IgD-negative memory B cell (primary cell): ENCODE data around the gene ASTN2. TPM values are rescaled to one million over a fixed set of nuclear protein-coding genes. Genes with fewer than 3 reads are reported as not detected.

Experiments used
- H3K27ac Mint-ChIP-seq, 3 donors: one replicate each; pipeline ENCODE4 v1.8.0; 2020 to 2022; ENCODE audit warnings: mild to moderate bottlenecking in 3 of 3, mixed read lengths in 3 of 3, moderate library complexity in 1 of 3
- H3K27me3 Mint-ChIP-seq: one replicate; pipeline ENCODE4 v1.8.0; 2021; ENCODE audit warnings: mixed read lengths
- H3K36me3 Mint-ChIP-seq: one replicate; pipeline ENCODE4 v1.8.0; 2020; ENCODE audit warnings: mild to moderate bottlenecking, mixed read lengths
- H3K4me1 Mint-ChIP-seq, 3 donors: one replicate each; pipeline ENCODE4 v1.8.0; 2020 to 2022; ENCODE audit warnings: mixed read lengths in 3 of 3, mild to moderate bottlenecking in 1 of 3
- H3K4me3 Mint-ChIP-seq, 4 donors: one replicate each; pipeline ENCODE4 v1.8.0; 2020 to 2022; ENCODE audit warnings: mild to moderate bottlenecking in 4 of 4, mixed read lengths in 4 of 4, moderate library complexity in 3 of 4
- H3K9me3 Mint-ChIP-seq, 3 donors: one replicate each; pipeline ENCODE4 v1.8.0; 2020 to 2021; ENCODE audit warnings: mixed read lengths in 3 of 3, mild to moderate bottlenecking in 1 of 3
- polyA plus RNA-seq: library from polyadenylated mRNA; unstranded; fragments of 300-500 nt; fragmentation: Illumina TruSeq; gene quantifications from one replicate; pipeline ENCODE4 v1.2.3, GENCODE V29; 2021

ASTN2 gene
- polyA plus RNA-seq, 1 donor from 2014 or later, result 2.7 TPM

GRCh38 chr9:117010061-117010460 is 404.8 kb downstream of the ASTN2 start:
- Mint-ChIP-seq H3K4me1 (no peaks in the 10 kb centered on the region), H3K27me3 (no peaks in the 10 kb centered on the region), H3K9me3 (peaks cover 0 to 4% (median 2%) of the 10 kb centered on the region in 3 donors), H3K4me3 (no peak overlapping the region), H3K27ac (no peak overlapping the region), H3K36me3 (no peaks in the 10 kb centered on the region)

- no peak overlapping the region for H3K4me3 Mint-ChIP-seq
- H3K36me3 Mint-ChIP-seq, result no peaks in the 10 kb centered on the region
- no peaks in the 10 kb centered on the region for H3K27me3 Mint-ChIP-seq
- peaks cover 0 to 2% (median 2%) of the 10 kb centered on the region in 3 donors for H3K9me3 Mint-ChIP-seq
- H3K4me1 Mint-ChIP-seq, result no peaks in the 10 kb centered on the region
- no peak overlapping the region for H3K27ac Mint-ChIP-seq
These were observed 406.0 kb downstream of the ASTN2 start for GRCh38 chr9:117008876-117009275.

GRCh38 chr9:117008461-117008860 is 406.4 kb downstream of the ASTN2 start:
- no peak overlapping the region for H3K27ac Mint-ChIP-seq
- no peaks in the 10 kb centered on the region for H3K36me3 Mint-ChIP-seq
- no peaks in the 10 kb centered on the region for H3K4me1 Mint-ChIP-seq
- no peaks in the 10 kb centered on the region for H3K27me3 Mint-ChIP-seq
- H3K4me3 Mint-ChIP-seq, result no peak overlapping the region
- H3K9me3 Mint-ChIP-seq, result peaks cover 0 to 2% (median 2%) of the 10 kb centered on the region in 3 donors

GRCh38 chr9:117002686-117003085 is 412.2 kb downstream of the ASTN2 start:
- H3K27me3 Mint-ChIP-seq, result no peaks in the 10 kb centered on the region
- no peak overlapping the region for H3K4me3 Mint-ChIP-seq
- peaks cover 0 to 2% (median 2%) of the 10 kb centered on the region in 3 donors for H3K9me3 Mint-ChIP-seq
- H3K27ac Mint-ChIP-seq, result no peak overlapping the region
- no peaks in the 10 kb centered on the region for H3K4me1 Mint-ChIP-seq
- no peaks in the 10 kb centered on the region for H3K36me3 Mint-ChIP-seq

GRCh38 chr9:117000834-117001233 is 414.0 kb downstream of the ASTN2 start:
- no peaks in the 10 kb centered on the region for H3K36me3 Mint-ChIP-seq
- no peak overlapping the region for H3K27ac Mint-ChIP-seq
- H3K9me3 Mint-ChIP-seq, result peaks cover 0 to 2% (median 0%) of the 10 kb centered on the region in 3 donors
- no peak overlapping the region for H3K4me3 Mint-ChIP-seq
- no peaks in the 10 kb centered on the region for H3K27me3 Mint-ChIP-seq
- H3K4me1 Mint-ChIP-seq, result no peaks in the 10 kb centered on the region

- Mint-ChIP-seq H3K4me1 (no peaks in the 10 kb centered on the region), H3K36me3 (no peaks in the 10 kb centered on the region), H3K4me3 (no peak overlapping the region), H3K27ac (no peak overlapping the region), H3K9me3 (no peaks in the 10 kb centered on the region), H3K27me3 (no peaks in the 10 kb centered on the region)
These were observed 414.6 kb downstream of the ASTN2 start for GRCh38 chr9:117000196-117000723.

- Mint-ChIP-seq H3K27me3 (no peaks in the 10 kb centered on the region), H3K27ac (no peak overlapping the region), H3K9me3 (no peaks in the 10 kb centered on the region), H3K36me3 (no peaks in the 10 kb centered on the region), H3K4me1 (no peaks in the 10 kb centered on the region), H3K4me3 (no peak overlapping the region)
These were observed 416.6 kb downstream of the ASTN2 start for GRCh38 chr9:116998305-116998704.

GRCh38 chr9:116992865-116993264 is 422.0 kb downstream of the ASTN2 start:
- no peak overlapping the region for H3K27ac Mint-ChIP-seq
- H3K4me3 Mint-ChIP-seq, result no peak overlapping the region
- H3K9me3 Mint-ChIP-seq, result peaks cover 0 to 6% (median 3%) of the 10 kb centered on the region in 3 donors
- H3K4me1 Mint-ChIP-seq, result no peaks in the 10 kb centered on the region
- H3K36me3 Mint-ChIP-seq, result no peaks in the 10 kb centered on the region
- peaks cover 1% of the 10 kb centered on the region for H3K27me3 Mint-ChIP-seq

- no peak overlapping the region for H3K4me3 Mint-ChIP-seq
- H3K36me3 Mint-ChIP-seq, result no peaks in the 10 kb centered on the region
- peaks cover 0 to 2% (median 0%) of the 10 kb centered on the region in 3 donors for H3K4me1 Mint-ChIP-seq
- peaks cover 0 to 6% (median 3%) of the 10 kb centered on the region in 3 donors for H3K9me3 Mint-ChIP-seq
- no peak overlapping the region for H3K27ac Mint-ChIP-seq
- peaks cover 3% of the 10 kb centered on the region for H3K27me3 Mint-ChIP-seq
These were observed 423.8 kb downstream of the ASTN2 start for GRCh38 chr9:116991051-116991450.

GRCh38 chr9:116990592-116990991 is 424.3 kb downstream of the ASTN2 start:
- H3K4me3 Mint-ChIP-seq, result no peak overlapping the region
- peaks cover 0 to 2% (median 0%) of the 10 kb centered on the region in 3 donors for H3K4me1 Mint-ChIP-seq
- peaks cover 3% of the 10 kb centered on the region for H3K27me3 Mint-ChIP-seq
- no peak overlapping the region for H3K27ac Mint-ChIP-seq
- no peaks in the 10 kb centered on the region for H3K36me3 Mint-ChIP-seq
- peaks cover 0 to 6% (median 3%) of the 10 kb centered on the region in 3 donors for H3K9me3 Mint-ChIP-seq

GRCh38 chr9:116987721-116988485 is 427.0 kb downstream of the ASTN2 start:
- no peaks in the 10 kb centered on the region for H3K36me3 Mint-ChIP-seq
- H3K27me3 Mint-ChIP-seq, result peaks cover 4% of the 10 kb centered on the region
- H3K27ac Mint-ChIP-seq, result peak overlapping the region in 1 of 3 donors; percentile 63
- H3K9me3 Mint-ChIP-seq, result peaks cover 0 to 7% (median 4%) of the 10 kb centered on the region in 3 donors
- peaks cover 0 to 2% (median 0%) of the 10 kb centered on the region in 3 donors for H3K4me1 Mint-ChIP-seq
- no peak overlapping the region for H3K4me3 Mint-ChIP-seq

GRCh38 chr9:116986015-116986414 is 428.8 kb downstream of the ASTN2 start:
- peak overlapping the region in 1 of 4 donors; percentile 13 for H3K4me3 Mint-ChIP-seq
- no peak overlapping the region for H3K27ac Mint-ChIP-seq
- peaks cover 4% of the 10 kb centered on the region for H3K27me3 Mint-ChIP-seq
- H3K9me3 Mint-ChIP-seq, result peaks cover 0 to 8% (median 2%) of the 10 kb centered on the region in 3 donors
- H3K36me3 Mint-ChIP-seq, result no peaks in the 10 kb centered on the region
- peaks cover 0 to 2% (median 0%) of the 10 kb centered on the region in 3 donors for H3K4me1 Mint-ChIP-seq

GRCh38 chr9:116985596-116985995 is 429.3 kb downstream of the ASTN2 start:
- Mint-ChIP-seq H3K4me1 (peaks cover 0 to 2% (median 0%) of the 10 kb centered on the region in 3 donors), H3K27ac (no peak overlapping the region), H3K4me3 (no peak overlapping the region), H3K36me3 (no peaks in the 10 kb centered on the region), H3K27me3 (peaks cover 4% of the 10 kb centered on the region), H3K9me3 (peaks cover 0 to 8% (median 2%) of the 10 kb centered on the region in 3 donors)

- peaks cover 3% of the 10 kb centered on the region for H3K27me3 Mint-ChIP-seq
- no peak overlapping the region for H3K4me3 Mint-ChIP-seq
- no peaks in the 10 kb centered on the region for H3K36me3 Mint-ChIP-seq
- H3K9me3 Mint-ChIP-seq, result peaks cover 0 to 4% (median 2%) of the 10 kb centered on the region in 3 donors
- H3K4me1 Mint-ChIP-seq, result peaks cover 0 to 2% (median 0%) of the 10 kb centered on the region in 3 donors
- no peak overlapping the region for H3K27ac Mint-ChIP-seq
These were observed 430.7 kb downstream of the ASTN2 start for GRCh38 chr9:116984111-116984510.

GRCh38 chr9:116980582-116981120 is 434.2 kb downstream of the ASTN2 start:
- Mint-ChIP-seq H3K4me1 (no peaks in the 10 kb centered on the region), H3K4me3 (no peak overlapping the region), H3K27ac (no peak overlapping the region), H3K36me3 (peaks cover 3% of the 10 kb centered on the region), H3K9me3 (peaks cover 0 to 4% (median 3%) of the 10 kb centered on the region in 3 donors), H3K27me3 (peaks cover 1% of the 10 kb centered on the region)
